GM21515 (cell line): ENCODE results near the gene PSEN1.

Source experiments
- ATAC-seq: cut with Tn5 transposase; IDR thresholded peaks from one replicate; pipeline ENCODE4 v1.9.1; 2021; ENCODE audit not compliant: unreplicated experiment

PSEN1 gene

GRCh38 chr14:73252491-73253322 is 116.4 kb downstream of the PSEN1 start:
- no peak for ATAC-seq

- no peak for ATAC-seq
Measured at GRCh38 chr14:73253323-73253610, 117.0 kb downstream of the PSEN1 start.

- ATAC-seq = no peak
Measured at GRCh38 chr14:73253721-73254120, 117.4 kb downstream of the PSEN1 start.

- no peak for ATAC-seq
Measured at GRCh38 chr14:73254247-73255004, 118.1 kb downstream of the PSEN1 start.

- no peak for ATAC-seq
Measured at GRCh38 chr14:73255005-73255400, 118.7 kb downstream of the PSEN1 start.

- ATAC-seq = no peak
Measured at GRCh38 chr14:73255693-73256225, 119.5 kb downstream of the PSEN1 start.

- ATAC-seq = no peak
Measured at GRCh38 chr14:73258076-73258475, 121.8 kb downstream of the PSEN1 start.

GRCh38 chr14:73258845-73259611 is 122.7 kb downstream of the PSEN1 start:
- ATAC-seq = no peak

GRCh38 chr14:73259837-73260236 is 123.5 kb downstream of the PSEN1 start:
- no peak for ATAC-seq

- no peak for ATAC-seq
Measured at GRCh38 chr14:73260574-73260973, 124.3 kb downstream of the PSEN1 start.

- ATAC-seq = no peak
Measured at GRCh38 chr14:73261075-73261474, 124.8 kb downstream of the PSEN1 start.

- no peak for ATAC-seq
Measured at GRCh38 chr14:73261520-73262426, 125.5 kb downstream of the PSEN1 start.

- no peak for ATAC-seq
Measured at GRCh38 chr14:73262427-73263183, 126.3 kb downstream of the PSEN1 start.

GRCh38 chr14:73263606-73264005 is 127.3 kb downstream of the PSEN1 start:
- no peak for ATAC-seq

- no peak for ATAC-seq
Measured at GRCh38 chr14:73264080-73264884, 128.0 kb downstream of the PSEN1 start.

GRCh38 chr14:73264885-73265720 is 128.8 kb downstream of the PSEN1 start:
- ATAC-seq = no peak

GRCh38 chr14:73265721-73266046 is 129.4 kb downstream of the PSEN1 start:
- no peak for ATAC-seq

GRCh38 chr14:73266317-73266716 is 130.0 kb downstream of the PSEN1 start:
- ATAC-seq = no peak
